Body of pancreas (tissue), 4 donors: ENCODE data around the gene SYT13.

ENCODE experiments used
- CTCF ChIP-seq, 7 experiments: fragments of 450-650 bp in 4 of 7; fragments of 200-600 bp in 3 of 7; sonication (generic) in 3 of 7; IDR thresholded peaks; one replicate each; pipeline ENCODE4 v1.5.1; 2016 to 2019; ENCODE audit warnings: antibody characterized with exemption in 7 of 7
- POLR2A ChIP-seq, 3 donors: fragments of 450-650 bp; IDR thresholded peaks; one replicate each; pipeline ENCODE4 v1.6.1; 2016; ENCODE audit warnings: antibody characterized with exemption in 3 of 3, mild to moderate bottlenecking in 2 of 3

- TF ChIP-seq CTCF (IDR thresholded peaks at IDR 0.05) (no peak), POLR2A (IDR thresholded peaks at IDR 0.05) (no peak)
Measured at GRCh38 chr11:45227836-45228235, 58.3 kb downstream of the SYT13 start.
